ENCODE measurements around the gene ALG14. TPM values are rescaled to one million over a fixed set of nuclear protein-coding genes. Genes with fewer than 3 reads are reported as not detected.

ALG14 gene
- total RNA-seq, 1 donor from 2014 or later, result 0.49 TPM

DNA sequence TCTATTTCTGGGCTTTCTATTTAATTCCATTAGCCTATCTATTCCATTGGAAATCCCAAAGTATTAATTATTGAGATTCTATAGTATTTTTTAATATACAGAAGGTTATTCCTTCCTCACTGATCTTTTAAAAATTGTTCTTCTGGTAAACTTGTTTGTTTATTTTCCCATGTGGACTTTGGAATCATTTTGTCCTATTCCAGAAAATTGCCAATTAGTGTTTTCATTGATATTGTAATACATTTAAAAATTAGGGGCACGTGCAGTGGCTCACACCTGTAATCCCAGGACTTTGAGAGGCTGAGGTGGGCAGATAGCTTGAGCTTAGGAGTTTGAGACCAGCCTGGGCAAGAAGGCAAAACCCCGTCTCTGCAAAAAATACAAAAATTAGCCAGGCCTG lies 36.0 kb upstream of the ALG14 start:
- no peaks in the 10 kb centered on the region for H4K20me1 ChIP-seq (ENCODE audit: low read depth)
- H3K36me3 Mint-ChIP-seq, result no peaks in the 10 kb centered on the region
- no peaks in the 10 kb centered on the region for H3K4me1 Mint-ChIP-seq
- H3K27me3 Mint-ChIP-seq (ENCODE audit: insufficient read depth, low read depth), result peaks cover 2% of the 10 kb centered on the region
- no peak for DNase-seq (ENCODE audit: low spot score)
- no peaks in the 10 kb centered on the region for H3K79me2 ChIP-seq (ENCODE audit: low read depth)
- H3K9me3 Mint-ChIP-seq, result peaks cover 2% of the 10 kb centered on the region
- TF ChIP-seq EZH2phosphoT487 (IDR thresholded peaks at IDR 0.05) (no peak), EZH2 (IDR thresholded peaks at IDR 0.05) (no peak)
- TF ChIP-seq, protein P1, sequence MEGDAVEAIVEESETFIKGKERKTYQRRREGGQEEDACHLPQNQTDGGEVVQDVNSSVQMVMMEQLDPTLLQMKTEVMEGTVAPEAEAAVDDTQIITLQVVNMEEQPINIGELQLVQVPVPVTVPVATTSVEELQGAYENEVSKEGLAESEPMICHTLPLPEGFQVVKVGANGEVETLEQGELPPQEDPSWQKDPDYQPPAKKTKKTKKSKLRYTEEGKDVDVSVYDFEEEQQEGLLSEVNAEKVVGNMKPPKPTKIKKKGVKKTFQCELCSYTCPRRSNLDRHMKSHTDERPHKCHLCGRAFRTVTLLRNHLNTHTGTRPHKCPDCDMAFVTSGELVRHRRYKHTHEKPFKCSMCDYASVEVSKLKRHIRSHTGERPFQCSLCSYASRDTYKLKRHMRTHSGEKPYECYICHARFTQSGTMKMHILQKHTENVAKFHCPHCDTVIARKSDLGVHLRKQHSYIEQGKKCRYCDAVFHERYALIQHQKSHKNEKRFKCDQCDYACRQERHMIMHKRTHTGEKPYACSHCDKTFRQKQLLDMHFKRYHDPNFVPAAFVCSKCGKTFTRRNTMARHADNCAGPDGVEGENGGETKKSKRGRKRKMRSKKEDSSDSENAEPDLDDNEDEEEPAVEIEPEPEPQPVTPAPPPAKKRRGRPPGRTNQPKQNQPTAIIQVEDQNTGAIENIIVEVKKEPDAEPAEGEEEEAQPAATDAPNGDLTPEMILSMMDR (IDR thresholded peaks at IDR 0.05), result no peak
- H3K9ac ChIP-seq, result no peak overlapping the region
- H3K4me3 Mint-ChIP-seq, result no peak overlapping the region
- H3K27me3 ChIP-seq, result no peaks in the 10 kb centered on the region
- H3F3A ChIP-seq (ENCODE audit: low read depth), result no peaks in the 10 kb centered on the region
- no peak overlapping the region for H3K27ac ChIP-seq
- H3K27ac Mint-ChIP-seq, result no peak overlapping the region
- no peaks in the 10 kb centered on the region for H3K36me3 ChIP-seq
- H3K4me3 ChIP-seq, result no peak overlapping the region
- no peak overlapping the region for H3K4me2 ChIP-seq
- no peaks in the 10 kb centered on the region for H3K4me1 ChIP-seq
- H3K9me3 ChIP-seq (ENCODE audit: low read depth), result no peaks in the 10 kb centered on the region
- H2AFZ ChIP-seq (replicated peaks), result no peak overlapping the region

DNA sequence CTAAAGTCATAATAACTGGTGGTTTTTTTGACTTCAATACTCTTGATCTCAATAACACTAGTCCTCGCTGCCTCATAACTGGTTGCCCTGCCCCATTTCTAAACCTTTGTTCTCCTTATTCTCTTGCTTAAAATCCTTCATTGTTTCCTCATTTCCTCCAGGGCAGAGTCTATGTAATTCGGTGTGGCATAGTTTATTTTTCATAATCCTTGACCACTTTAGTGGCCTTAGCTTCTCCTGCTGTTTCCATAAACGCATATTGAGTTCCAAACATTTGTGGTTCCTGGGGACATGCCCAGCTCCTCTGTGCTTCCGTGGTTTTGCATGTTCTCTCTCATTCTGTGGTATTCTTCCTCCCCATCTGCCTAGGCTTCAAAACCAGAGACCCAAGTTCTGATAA lies 25.4 kb upstream of the ALG14 start:
- DNase-seq (ENCODE audit: low spot score), result no peak
- Histone ChIP-seq H3K4me1 (no peaks in the 10 kb centered on the region), H4K20me1 (ENCODE audit: low read depth) (no peaks in the 10 kb centered on the region), H3K79me2 (ENCODE audit: low read depth) (no peaks in the 10 kb centered on the region), H3K36me3 (no peaks in the 10 kb centered on the region), H3K4me3 (no peak overlapping the region), H3F3A (ENCODE audit: low read depth) (no peaks in the 10 kb centered on the region), H3K9me3 (ENCODE audit: low read depth) (no peaks in the 10 kb centered on the region), H3K9ac (no peak overlapping the region), H3K27ac (no peak overlapping the region), H2AFZ (replicated peaks) (no peak overlapping the region), H3K4me2 (no peak overlapping the region), H3K27me3 (no peaks in the 10 kb centered on the region)
- Mint-ChIP-seq H3K9me3 (no peaks in the 10 kb centered on the region), H3K4me1 (no peaks in the 10 kb centered on the region), H3K27ac (no peak overlapping the region), H3K4me3 (no peak overlapping the region), H3K27me3 (ENCODE audit: insufficient read depth, low read depth) (peaks cover 2% of the 10 kb centered on the region), H3K36me3 (no peaks in the 10 kb centered on the region)
- TF ChIP-seq EZH2 (IDR thresholded peaks at IDR 0.05) (no peak), EZH2phosphoT487 (IDR thresholded peaks at IDR 0.05) (no peak)
- TF ChIP-seq, protein P1 (IDR thresholded peaks at IDR 0.05), result no peak

- no peaks in the 10 kb centered on the region for H3K4me1 Mint-ChIP-seq
These were observed 24.7 kb upstream of the ALG14 start for GRCh38 chr1:95097426-95097825.

More at GRCh38 chr1:95097426-95097825, 24.7 kb upstream of the ALG14 start:
- Histone ChIP-seq H3K4me1 (no peaks in the 10 kb centered on the region), H3K36me3 (no peaks in the 10 kb centered on the region), H3F3A (ENCODE audit: low read depth) (no peaks in the 10 kb centered on the region), H3K79me2 (ENCODE audit: low read depth) (no peaks in the 10 kb centered on the region), H3K9me3 (ENCODE audit: low read depth) (no peaks in the 10 kb centered on the region), H3K4me2 (no peak overlapping the region), H3K4me3 (no peak overlapping the region), H3K27ac (no peak overlapping the region), H4K20me1 (ENCODE audit: low read depth) (no peaks in the 10 kb centered on the region), H3K27me3 (no peaks in the 10 kb centered on the region), H2AFZ (replicated peaks) (no peak overlapping the region), H3K9ac (no peak overlapping the region)
- Mint-ChIP-seq H3K9me3 (no peaks in the 10 kb centered on the region), H3K4me3 (no peak overlapping the region), H3K36me3 (no peaks in the 10 kb centered on the region), H3K27ac (no peak overlapping the region), H3K27me3 (ENCODE audit: insufficient read depth, low read depth) (peaks cover 2% of the 10 kb centered on the region)
- TF ChIP-seq EZH2 (IDR thresholded peaks at IDR 0.05), result no peak
- TF ChIP-seq, protein P1 (IDR thresholded peaks at IDR 0.05), result no peak
- no peak for TF ChIP-seq EZH2phosphoT487 (IDR thresholded peaks at IDR 0.05)
- DNase-seq (ENCODE audit: low spot score), result no peak

Data from neural progenitor cell (in vitro differentiated cells).